AG10803 (cell line): ENCODE results near the gene SMC2.

Source experiments
- DNase-seq: peaks from one replicate; pipeline ENCODE4 v3.0.0; 2010; ENCODE audit warnings: low read depth
- H3K4me3 ChIP-seq: 2 replicates; pipeline ENCODE4 v1.5.1; 2011; ENCODE audit warnings: mild to moderate bottlenecking, low read length, control low read depth
- TF ChIP-seq, protein P1 (sequence below): conservative IDR thresholded peaks from 2 replicates; pipeline ENCODE4 v1.5.1; 2011; ENCODE audit warnings: mild to moderate bottlenecking, low read length, control low read depth, inconsistent platforms

SMC2 gene

DNA sequence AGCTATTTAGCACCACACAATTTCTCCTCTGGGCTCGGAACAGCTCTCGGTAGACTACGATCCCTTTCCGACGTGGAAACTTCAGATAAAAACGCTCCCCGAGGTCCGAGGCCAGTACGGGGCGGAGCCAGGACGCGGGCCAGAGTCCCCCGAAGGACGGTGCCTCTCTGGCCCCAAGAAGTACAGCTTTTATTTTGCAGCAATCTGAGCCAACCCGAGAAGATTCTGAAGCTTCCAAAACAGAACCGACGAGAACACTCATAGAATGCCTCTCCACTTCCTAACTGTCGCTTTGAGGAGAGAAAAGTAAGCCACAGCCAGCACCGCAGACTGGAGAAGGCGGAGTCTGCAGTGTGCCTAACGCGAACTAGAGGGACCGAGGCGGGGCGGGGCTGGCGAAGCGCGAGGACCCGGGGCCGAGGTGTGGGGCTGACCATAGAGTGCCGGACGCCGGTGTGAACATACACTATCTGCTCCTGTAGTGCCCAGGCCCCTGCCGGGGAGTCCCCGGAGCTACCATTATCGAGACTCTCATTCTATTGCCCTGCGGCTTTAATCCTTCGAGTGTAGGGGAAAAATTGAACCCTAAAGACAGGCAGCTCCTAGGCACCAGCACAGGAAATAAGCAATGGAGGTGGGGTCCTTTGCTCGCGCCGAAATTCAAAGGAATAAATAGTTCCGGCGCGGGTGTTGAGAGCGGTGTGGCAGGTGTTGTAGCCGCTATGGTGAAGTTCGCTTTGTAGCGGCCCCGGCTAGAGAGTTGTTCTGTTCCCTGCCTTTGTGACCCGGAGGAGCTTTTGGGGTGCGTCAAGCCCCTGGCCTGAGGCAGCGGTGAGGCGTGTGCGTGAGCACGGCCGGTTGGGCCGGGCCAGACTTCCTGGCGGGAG, at the start of gene SMC2:
SMC2 (plus strand) TSS at position 663 of the 887 bp plus-strand sequence. CDS start 1,076 bp downstream, outside the sequence.
- DNase-seq: peak; percentile 85
- TF ChIP-seq, protein P1, sequence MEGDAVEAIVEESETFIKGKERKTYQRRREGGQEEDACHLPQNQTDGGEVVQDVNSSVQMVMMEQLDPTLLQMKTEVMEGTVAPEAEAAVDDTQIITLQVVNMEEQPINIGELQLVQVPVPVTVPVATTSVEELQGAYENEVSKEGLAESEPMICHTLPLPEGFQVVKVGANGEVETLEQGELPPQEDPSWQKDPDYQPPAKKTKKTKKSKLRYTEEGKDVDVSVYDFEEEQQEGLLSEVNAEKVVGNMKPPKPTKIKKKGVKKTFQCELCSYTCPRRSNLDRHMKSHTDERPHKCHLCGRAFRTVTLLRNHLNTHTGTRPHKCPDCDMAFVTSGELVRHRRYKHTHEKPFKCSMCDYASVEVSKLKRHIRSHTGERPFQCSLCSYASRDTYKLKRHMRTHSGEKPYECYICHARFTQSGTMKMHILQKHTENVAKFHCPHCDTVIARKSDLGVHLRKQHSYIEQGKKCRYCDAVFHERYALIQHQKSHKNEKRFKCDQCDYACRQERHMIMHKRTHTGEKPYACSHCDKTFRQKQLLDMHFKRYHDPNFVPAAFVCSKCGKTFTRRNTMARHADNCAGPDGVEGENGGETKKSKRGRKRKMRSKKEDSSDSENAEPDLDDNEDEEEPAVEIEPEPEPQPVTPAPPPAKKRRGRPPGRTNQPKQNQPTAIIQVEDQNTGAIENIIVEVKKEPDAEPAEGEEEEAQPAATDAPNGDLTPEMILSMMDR: no peak

DNA sequence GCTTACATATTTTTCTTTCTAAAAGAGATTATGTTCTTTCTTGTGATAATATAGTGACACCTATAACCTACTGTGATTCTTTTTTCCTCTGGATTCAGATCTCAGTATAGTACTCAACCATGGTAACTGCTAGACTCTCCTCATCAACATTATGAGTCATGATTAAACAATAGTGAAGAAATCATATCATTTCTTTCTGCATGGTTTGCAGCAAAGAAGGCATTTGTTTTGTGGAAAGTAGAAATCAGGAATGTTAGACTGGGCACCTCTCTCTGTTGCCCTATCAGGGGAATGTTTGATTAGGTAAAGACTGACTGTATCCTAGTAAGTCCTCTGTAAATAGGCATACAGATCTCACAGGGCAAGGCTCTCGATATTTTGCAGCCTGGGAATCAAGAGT, 25.6 kb upstream of the SMC2 start:
- TF ChIP-seq, protein P1: no peak
- DNase-seq: no peak
- no peak overlapping the region for H3K4me3 ChIP-seq

More for the DNA sequence above, at the start of gene SMC2:
- H3K4me3 ChIP-seq: peak within 1 kb of the TSS; percentile 79

DNA sequence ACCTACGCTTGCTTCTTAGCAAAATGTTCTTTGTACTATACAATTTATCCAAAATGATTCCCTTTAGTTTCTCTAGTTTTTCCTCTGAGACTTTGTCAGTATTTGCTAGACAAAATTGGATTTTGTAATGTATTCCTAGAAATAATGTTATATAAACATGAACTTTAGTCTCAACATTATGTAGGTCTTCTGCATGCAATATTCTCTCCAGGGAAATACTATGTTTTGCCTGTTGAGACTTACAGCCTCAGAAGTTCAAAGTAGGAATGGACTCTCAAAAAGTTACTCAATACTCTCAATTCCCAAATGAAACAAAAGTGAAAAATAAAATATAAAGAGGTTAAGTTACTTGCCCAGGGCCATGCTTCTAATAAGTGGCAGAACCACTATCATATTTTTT, 24.8 kb upstream of the SMC2 start:
- TF ChIP-seq, protein P1: no peak
- no peak overlapping the region for H3K4me3 ChIP-seq
- no peak for DNase-seq

DNA sequence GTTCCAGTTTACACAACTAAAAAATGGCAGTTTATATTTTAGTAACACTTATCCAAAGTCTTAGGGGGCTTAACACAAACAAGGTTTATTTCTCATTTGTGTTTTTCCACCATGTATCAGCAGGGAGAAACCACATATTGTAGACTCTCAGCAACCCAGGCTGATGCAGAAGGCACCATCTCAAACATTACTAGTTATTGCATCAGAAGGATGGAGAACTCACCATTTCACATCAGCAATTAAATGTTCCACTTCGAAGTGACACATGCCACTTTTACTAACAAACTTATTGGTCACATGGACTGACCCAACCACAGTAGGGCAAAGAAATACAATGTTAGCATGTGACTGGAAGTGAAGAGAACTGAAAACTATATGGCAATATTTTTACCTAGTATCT, 22.5 kb upstream of the SMC2 start:
- TF ChIP-seq, protein P1: no peak

DNA sequence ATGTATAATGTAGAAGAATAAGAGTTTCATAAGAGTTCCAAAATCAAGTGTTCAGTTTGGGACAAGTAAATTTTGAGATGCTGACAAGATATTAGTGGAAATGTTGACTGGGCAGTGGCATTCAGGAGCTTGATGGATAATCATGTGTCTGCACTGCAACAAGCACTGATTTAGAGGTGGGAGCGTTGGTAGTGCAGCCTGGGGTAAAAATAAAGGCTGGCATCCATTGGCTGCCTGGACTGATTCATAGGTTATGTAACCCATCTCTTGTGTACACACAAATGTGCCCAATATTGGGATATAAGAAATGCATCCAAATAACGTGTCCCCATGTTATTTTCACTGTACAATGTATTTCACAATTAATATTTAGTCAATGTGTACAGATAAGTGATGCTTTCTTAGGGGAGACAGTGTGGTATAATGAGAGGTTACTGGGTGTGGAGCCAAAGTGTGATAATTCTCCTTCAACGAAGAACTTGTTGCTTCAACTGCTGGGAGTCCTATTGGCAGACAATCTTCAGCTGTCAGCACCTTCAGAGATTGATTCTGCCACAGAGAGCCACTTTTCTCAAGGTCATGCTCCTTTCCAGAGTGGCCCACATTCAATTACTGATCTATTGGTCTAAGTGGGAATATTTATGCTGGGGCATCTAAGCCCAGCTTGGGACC, 20.9 kb upstream of the SMC2 start:
- TF ChIP-seq, protein P1: no peak
- DNase-seq: no peak
- no peak overlapping the region for H3K4me3 ChIP-seq

More for the DNA sequence above, 22.5 kb upstream of the SMC2 start:
- no peak overlapping the region for H3K4me3 ChIP-seq
- DNase-seq: no peak

DNA sequence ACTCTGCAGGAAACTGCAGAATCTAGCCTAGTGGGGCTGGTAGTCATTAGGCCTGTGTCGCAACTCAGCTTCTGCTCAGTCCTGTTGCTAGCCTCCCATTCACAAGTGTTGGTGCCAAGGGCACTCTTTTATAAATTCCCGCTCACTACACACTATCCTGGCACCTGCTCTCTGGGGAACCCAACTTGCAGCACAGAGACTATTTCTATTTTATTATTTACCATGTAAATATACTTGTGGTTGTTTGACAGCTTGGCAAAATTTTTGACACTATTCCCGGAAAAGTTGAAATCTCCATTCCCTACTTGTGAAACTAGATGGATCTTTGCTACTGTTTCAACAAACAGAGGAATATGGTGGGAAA, 20.4 kb upstream of the SMC2 start:
- DNase-seq: peak; percentile 35
- TF ChIP-seq, protein P1: no peak
- H3K4me3 ChIP-seq: no peak overlapping the region

DNA sequence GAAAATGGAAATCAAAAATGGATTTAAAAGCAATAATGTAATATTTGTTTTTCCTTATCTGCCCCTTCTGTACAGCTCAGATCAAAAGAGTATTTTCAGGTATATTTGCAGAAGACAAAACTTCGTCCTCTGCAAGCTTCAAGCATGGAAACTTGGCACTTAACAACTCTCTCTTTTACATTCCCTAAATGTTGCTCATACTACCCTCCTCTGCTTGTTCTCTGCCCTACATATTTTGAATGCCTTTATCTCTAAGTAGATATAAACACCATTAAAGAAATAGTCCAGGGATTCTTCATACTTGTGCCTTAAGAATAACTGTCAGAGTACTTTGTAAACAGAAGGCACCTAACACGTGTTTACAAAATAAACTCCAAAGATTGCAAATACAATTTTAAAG, 19.2 kb upstream of the SMC2 start:
- peak; percentile 79 for DNase-seq
- H3K4me3 ChIP-seq: no peak overlapping the region
- TF ChIP-seq, protein P1: no peak
